Dedifferentiated amniotic fluid mesenchymal stem cell (primary cell): ENCODE measurements around the gene MAPK14.

Experiments used
- DNase-seq: peaks from one replicate; pipeline ENCODE4 v3.0.0-alpha.2; 2016; ENCODE audit errors: extremely low spot score

Gene MAPK14

GRCh38 chr6:36138667-36139066, 111.1 kb downstream of the MAPK14 start:
- DNase-seq, result no peak

- no peak for DNase-seq
Observed at GRCh38 chr6:36139431-36139830, 111.8 kb downstream of the MAPK14 start.

- no peak for DNase-seq
Observed at GRCh38 chr6:36139991-36140710, 112.5 kb downstream of the MAPK14 start.

GRCh38 chr6:36141091-36141490, 113.5 kb downstream of the MAPK14 start:
- DNase-seq, result no peak

GRCh38 chr6:36141961-36142360, 114.4 kb downstream of the MAPK14 start:
- DNase-seq, result no peak

- no peak for DNase-seq
Observed at GRCh38 chr6:36142971-36143838, 115.6 kb downstream of the MAPK14 start.

- no peak for DNase-seq
Observed at GRCh38 chr6:36145495-36145894, 117.9 kb downstream of the MAPK14 start.

- no peak for DNase-seq
Observed at GRCh38 chr6:36147294-36147693, 119.7 kb downstream of the MAPK14 start.

- no peak for DNase-seq
Observed at GRCh38 chr6:36149476-36149875, 121.9 kb downstream of the MAPK14 start.

- no peak for DNase-seq
Observed at GRCh38 chr6:36150283-36150682, 122.7 kb downstream of the MAPK14 start.

GRCh38 chr6:36154286-36154685, 126.7 kb downstream of the MAPK14 start:
- DNase-seq, result no peak

GRCh38 chr6:36155662-36156061, 128.1 kb downstream of the MAPK14 start:
- DNase-seq, result no peak

- no peak for DNase-seq
Observed at GRCh38 chr6:36160147-36160760, 132.6 kb downstream of the MAPK14 start.
